ENCODE data around the gene MRPS6. TPM values are rescaled to one million over a fixed set of nuclear protein-coding genes. Genes with fewer than 3 reads are reported as not detected.

MRPS6 gene
- total and polyA plus RNA-seq, 4 donors: 12.1 to 83.0 (median 17.0) TPM

GRCh38 chr21:34024374-34024693 lies 49.0 kb upstream of the MRPS6 start:
- 96% methylated on average over 3 of the region's 3 CpGs for WGBS
- no peak for DNase-seq (ENCODE audit: low spot score)
- Histone ChIP-seq H3K36me3 (ENCODE audit: control insufficient read depth in 4 of 4, insufficient read depth in 3 of 4, low read depth in 1 of 4, low read length in 3 of 4) (no peaks in the 10 kb centered on the region), H3K27me3 (ENCODE audit: control insufficient read depth in 4 of 4, insufficient read depth in 4 of 4, low read length in 3 of 4) (no peaks in the 10 kb centered on the region), H3K4me3 (ENCODE audit: low read depth in 1 of 3, low read length in 3 of 3) (no peak overlapping the region), H3K9ac (ENCODE audit: low read depth in 1 of 2, low read length in 2 of 2) (no peak overlapping the region), H3K9me3 (ENCODE audit: control insufficient read depth in 4 of 4, low read length in 3 of 4) (peaks cover 0 to 3% (median under 1%) of the 10 kb centered on the region in 4 donors), H3K27ac (ENCODE audit: low read depth in 1 of 2, low read length in 2 of 2) (no peak overlapping the region), H3K4me1 (ENCODE audit: control insufficient read depth in 4 of 4, insufficient read depth in 4 of 4, low read length in 3 of 4) (peaks cover 0 to 2% (median 0%) of the 10 kb centered on the region in 4 donors)
- TF ChIP-seq HNF4A (conservative IDR thresholded peaks at IDR 0.05) (no peak), ZBTB33 (IDR thresholded peaks at IDR 0.05) (no peak), REST (IDR thresholded peaks at IDR 0.05) (no peak), HNF4G (IDR thresholded peaks at IDR 0.05) (no peak), NR2F2 (IDR thresholded peaks at IDR 0.05) (no peak), TAF1 (conservative IDR thresholded peaks at IDR 0.05) (no peak), YY1 (IDR thresholded peaks at IDR 0.05) (no peak), FOXA2 (IDR thresholded peaks at IDR 0.05) (no peak), MAX (IDR thresholded peaks at IDR 0.05) (no peak), CTCF (IDR thresholded peaks at IDR 0.05; ENCODE audit: low read depth, low read length, missing input control) (no peak), JUND (IDR thresholded peaks at IDR 0.05) (no peak), ATF3 (IDR thresholded peaks at IDR 0.05) (no peak), RXRA (IDR thresholded peaks at IDR 0.05) (no peak), SP1 (IDR thresholded peaks at IDR 0.05) (no peak)

- WGBS: 82% methylated on average over 9 of the region's 9 CpGs
- Histone ChIP-seq H3K4me1 (ENCODE audit: control insufficient read depth in 4 of 4, insufficient read depth in 4 of 4, low read length in 3 of 4) (peaks cover 0 to 3% (median 1%) of the 10 kb centered on the region in 4 donors), H3K9ac (ENCODE audit: low read depth in 1 of 2, low read length in 2 of 2) (no peak overlapping the region), H3K4me3 (ENCODE audit: low read depth in 1 of 3, low read length in 3 of 3) (no peak overlapping the region), H3K9me3 (ENCODE audit: control insufficient read depth in 4 of 4, low read length in 3 of 4) (peaks cover 0 to 3% (median 1%) of the 10 kb centered on the region in 4 donors), H3K27ac (ENCODE audit: low read depth in 1 of 2, low read length in 2 of 2) (no peak overlapping the region), H3K36me3 (ENCODE audit: control insufficient read depth in 4 of 4, insufficient read depth in 3 of 4, low read depth in 1 of 4, low read length in 3 of 4) (no peaks in the 10 kb centered on the region), H3K27me3 (ENCODE audit: control insufficient read depth in 4 of 4, insufficient read depth in 4 of 4, low read length in 3 of 4) (no peaks in the 10 kb centered on the region)
- DNase-seq (ENCODE audit: low spot score): no peak
- TF ChIP-seq TAF1 (conservative IDR thresholded peaks at IDR 0.05): no peak
- TF ChIP-seq CTCF (IDR thresholded peaks at IDR 0.05; ENCODE audit: low read depth, low read length, missing input control): no peak
- no peak for TF ChIP-seq FOXA2 (IDR thresholded peaks at IDR 0.05)
- TF ChIP-seq SP1 (IDR thresholded peaks at IDR 0.05): no peak
- TF ChIP-seq REST (IDR thresholded peaks at IDR 0.05): no peak
- no peak for TF ChIP-seq RXRA (IDR thresholded peaks at IDR 0.05)
- TF ChIP-seq JUND (IDR thresholded peaks at IDR 0.05): no peak
- no peak for TF ChIP-seq ZBTB33 (IDR thresholded peaks at IDR 0.05)
These were observed 45.5 kb upstream of the MRPS6 start for GRCh38 chr21:34027721-34028461.

All from liver (tissue), 9 donors.